ENCODE results near the gene EYA2.
"Not testable (repeated sequence)": the region's sequence is repeated elsewhere in the genome, so short reads cannot be mapped to it uniquely, and the experiment has no call there.

Gene EYA2

GRCh38 chr20:46897328-46897880 is 2.8 kb downstream of the EYA2 start:
- DNase-seq (ENCODE audit: low spot score), result no peak

DNA sequence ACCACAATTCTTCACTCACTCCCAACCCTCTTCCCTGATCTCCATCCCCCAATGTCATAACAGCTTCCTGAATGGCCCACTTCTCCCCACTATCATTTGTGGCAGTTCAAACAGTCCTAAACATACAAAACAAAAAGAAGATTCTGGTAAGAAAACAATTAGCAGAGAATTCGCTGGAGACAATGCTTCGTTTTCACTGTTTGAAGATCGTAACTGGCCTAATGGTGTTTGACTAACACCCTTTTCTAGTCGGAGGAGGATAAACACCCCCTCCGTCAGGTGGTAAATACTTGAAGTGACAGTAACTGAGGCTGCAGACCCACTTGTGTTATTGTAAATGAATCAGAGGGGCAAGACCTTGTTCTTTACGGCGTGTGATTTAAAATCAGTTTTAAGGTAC is 3.8 kb downstream of the EYA2 start:
- DNase-seq (ENCODE audit: low spot score), result no peak

GRCh38 chr20:46899621-46900020 is 5.0 kb downstream of the EYA2 start:
- DNase-seq (ENCODE audit: low spot score), result no peak

DNA sequence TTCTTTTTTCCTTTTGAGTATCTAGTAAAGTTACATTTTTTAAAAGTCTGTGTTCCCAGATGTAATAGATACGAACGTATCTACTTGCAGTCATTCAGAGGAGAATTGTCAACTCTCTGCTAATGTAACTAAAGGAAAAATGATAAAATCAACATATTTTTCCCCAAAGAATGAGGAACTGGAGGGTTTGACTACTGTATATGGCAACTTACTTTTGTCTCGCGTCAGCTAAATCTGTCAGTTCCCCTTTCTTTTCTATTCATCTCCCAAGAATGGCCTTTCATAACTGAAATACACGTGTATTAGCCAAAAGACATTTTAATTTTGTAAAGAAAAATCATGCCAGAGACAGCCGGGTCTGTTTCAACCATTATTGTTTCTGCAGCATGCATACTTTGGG is 5.4 kb downstream of the EYA2 start:
- DNase-seq (ENCODE audit: low spot score), result no peak

DNA sequence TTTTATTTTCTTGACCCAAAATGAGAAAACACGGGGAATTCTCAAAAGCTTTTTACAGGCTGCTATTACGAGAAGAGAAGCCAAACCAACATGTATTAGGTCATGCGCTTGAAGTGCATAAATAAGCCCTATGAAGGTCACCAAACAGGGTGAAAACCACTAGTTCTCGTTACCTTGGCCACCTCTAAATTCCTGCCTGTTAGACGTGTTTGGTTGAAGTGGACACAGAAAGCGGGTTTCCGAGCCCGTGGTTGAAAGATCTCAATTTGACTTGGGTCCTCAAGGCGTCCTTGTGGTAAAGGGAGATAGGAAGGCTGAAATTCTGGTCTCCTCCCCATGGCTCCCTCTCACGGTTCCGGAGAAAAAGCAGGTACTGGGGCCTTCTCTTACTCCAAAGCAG is 6.2 kb downstream of the EYA2 start:
- DNase-seq (ENCODE audit: low spot score), result no peak

- no peak for DNase-seq (ENCODE audit: low spot score)
Observed at GRCh38 chr20:46901638-46902037, 7.0 kb downstream of the EYA2 start.

DNA sequence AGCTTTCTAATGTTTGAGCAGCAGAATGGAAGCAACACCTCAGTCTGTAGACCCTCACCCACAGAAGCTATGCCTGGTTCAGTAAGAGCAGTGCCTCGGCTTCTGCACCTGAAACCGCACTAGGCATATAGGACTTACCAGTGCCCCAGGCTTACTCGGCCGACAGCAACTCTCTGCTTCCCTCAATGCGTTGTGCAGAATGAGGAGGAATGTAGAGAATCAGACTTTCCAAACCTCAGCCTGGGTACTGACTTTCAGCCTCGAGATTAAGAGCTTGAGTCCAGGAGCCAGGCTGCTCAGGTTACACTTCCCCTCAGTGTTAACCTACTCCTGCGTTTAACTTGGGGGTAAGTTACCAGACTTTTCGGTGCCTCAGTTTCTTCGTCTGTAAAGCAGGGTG is 8.6 kb downstream of the EYA2 start:
- no peak for DNase-seq (ENCODE audit: low spot score)

- DNase-seq (ENCODE audit: low spot score), result no peak
Observed at GRCh38 chr20:46903937-46904336, 9.3 kb downstream of the EYA2 start.

- no peak for DNase-seq (ENCODE audit: low spot score)
Observed at GRCh38 chr20:46905364-46906125, 10.9 kb downstream of the EYA2 start.

DNA sequence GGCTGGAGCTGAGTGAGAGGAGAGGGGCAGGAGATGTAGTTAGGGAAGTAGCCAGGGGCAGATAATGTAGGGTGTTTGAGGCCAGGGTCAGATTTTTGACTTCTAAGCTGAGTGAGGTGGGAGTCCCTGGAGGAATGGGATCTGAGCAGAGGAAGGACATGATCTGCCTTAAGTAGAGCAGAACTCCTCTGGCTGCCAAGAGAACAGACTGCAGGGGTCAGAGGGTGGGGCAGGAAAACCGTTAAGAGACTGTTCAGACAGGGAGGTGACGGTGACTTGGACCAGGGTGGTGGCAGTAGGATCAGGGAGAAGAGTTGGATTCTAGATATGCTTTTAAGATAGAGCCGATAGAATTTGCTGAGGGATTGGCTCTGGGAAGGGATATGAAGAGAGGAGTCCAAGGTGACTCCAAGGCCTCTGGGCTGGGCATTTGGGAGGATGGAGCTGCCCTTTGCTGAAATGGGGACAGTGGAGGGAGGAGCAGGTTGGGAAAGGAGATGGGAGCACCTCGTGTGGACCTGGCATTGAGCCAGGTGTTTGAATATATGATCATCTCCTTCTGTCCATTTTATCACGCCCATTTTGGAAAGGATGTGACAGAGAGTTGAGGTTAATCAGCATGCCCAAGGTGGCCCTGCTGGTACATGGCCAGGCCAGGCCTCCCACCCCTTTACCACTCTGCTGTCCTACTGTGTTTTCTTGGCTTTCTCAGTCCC is 18.8 kb downstream of the EYA2 start:
- DNase-seq (ENCODE audit: low spot score), result no peak

DNA sequence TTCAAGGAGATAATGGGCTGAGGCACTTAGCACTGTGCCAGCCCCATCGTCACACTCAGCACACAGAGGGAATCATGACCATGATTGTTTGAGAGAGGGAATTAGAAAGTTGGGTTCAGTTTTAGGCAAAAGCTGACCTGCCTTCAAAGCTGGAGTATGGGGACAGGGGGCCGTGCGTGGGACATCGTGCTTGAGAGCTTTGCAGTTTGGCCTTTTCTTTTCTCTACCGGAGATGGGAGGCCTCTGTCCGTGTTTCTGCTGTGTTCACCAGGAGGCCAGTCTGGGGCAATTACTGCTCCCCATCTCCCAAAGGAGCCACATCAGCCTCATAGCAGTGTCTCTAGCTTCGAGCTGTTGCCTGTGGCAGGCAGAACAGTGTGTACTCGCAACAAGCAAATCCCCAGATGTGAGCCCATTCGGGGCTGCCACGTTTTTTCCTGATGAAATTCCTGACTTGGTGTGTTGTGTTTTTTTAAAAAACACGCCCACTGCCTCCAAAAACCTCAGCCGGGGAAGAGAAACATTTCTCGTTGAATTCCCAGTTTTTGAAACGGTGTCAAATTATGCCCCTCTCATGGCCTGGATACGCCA is 20.2 kb downstream of the EYA2 start:
- DNase-seq (ENCODE audit: low spot score), result no peak

GRCh38 chr20:46915575-46916257 is 21.1 kb downstream of the EYA2 start:
- DNase-seq (ENCODE audit: low spot score), result no peak

DNA sequence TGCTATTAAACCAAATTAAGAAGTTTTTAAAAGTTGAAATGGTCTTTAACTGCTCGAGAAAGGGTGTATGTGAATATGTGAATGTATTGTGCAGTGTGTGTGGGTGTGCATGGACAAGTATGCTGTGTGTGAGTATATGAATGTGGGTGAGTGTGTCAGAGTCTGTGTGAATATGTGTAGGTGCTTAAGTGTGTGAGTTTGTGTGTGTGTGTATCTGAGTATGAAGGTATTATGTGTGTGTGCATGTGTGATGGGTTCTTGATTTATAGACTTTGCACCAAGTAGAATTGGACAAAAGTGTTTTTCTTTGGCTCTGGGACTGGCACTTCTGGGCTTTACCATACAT is 21.6 kb downstream of the EYA2 start:
- no peak for DNase-seq (ENCODE audit: low spot score)

GRCh38 chr20:46917155-46917554 is 22.5 kb downstream of the EYA2 start:
- no peak for DNase-seq (ENCODE audit: low spot score)

DNA sequence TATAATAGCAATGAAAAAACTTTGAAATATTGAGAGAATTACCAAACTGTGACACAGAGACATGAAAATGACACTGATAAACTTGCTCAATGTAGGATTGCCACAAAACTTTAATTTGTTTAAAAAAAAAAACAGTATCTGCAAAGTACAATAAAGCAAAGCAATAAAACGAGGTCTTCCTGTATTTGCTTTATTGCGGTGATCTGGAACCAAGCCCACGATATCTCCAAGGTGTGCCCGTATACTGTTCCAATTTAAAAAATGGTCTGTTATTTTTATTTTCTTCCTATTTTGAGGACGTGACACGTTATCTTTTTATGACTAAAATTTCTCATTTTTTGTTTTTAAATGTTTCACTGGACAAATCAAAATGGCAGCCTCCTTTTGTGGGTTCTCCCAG is 25.5 kb downstream of the EYA2 start:
- no peak for DNase-seq (ENCODE audit: low spot score)

DNA sequence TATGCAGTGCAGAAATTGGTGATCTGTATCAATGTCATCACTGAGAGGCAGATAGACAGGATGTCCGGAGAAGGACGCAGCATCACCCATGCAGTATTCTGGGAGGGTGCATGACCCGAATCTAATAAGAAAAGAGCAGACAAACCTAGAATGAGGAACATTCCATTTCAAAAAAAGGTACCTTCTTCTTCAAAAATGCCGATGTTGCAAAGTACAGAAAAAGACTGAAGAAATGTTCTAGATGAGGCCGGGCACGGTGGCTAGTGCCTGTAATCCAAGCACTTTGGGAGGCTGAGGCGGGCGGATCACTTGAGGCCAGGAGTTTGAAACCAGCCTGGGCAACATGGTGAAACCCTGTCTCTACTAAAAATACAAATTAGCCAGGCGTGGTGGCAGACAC is 28.2 kb downstream of the EYA2 start:
- DNase-seq (ENCODE audit: low spot score), result not testable (repeated sequence)

- no peak for DNase-seq (ENCODE audit: low spot score)
Observed at GRCh38 chr20:46923550-46923949, 28.9 kb downstream of the EYA2 start.

DNA sequence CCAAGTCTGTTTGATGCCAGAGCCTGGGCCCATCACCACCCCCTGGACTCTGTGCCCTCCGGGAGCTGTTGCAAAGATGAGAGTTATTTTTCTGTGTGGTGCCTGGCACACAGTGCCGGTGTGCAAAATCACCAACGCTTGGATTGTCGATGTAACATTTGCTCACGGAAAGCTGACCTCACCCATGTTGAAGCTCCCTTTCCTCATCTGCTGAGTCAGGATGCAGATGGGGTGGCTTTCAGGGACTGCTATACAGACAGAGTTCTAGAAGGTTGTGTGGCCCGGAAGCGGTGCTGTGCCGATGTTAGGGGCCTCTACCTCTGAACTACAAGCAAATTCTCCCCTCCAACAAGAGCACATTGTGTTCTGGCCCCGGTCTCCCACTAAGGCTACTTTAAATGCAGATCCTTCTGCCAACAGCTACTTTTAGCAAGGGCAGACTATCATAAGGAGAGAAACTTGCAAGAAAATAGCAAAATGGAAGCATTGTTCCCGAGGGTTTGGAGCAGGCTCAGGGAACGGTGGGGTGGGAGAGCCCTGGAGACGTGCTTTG is 34.0 kb downstream of the EYA2 start:
- peak; percentile 15 for DNase-seq (ENCODE audit: low spot score)

DNA sequence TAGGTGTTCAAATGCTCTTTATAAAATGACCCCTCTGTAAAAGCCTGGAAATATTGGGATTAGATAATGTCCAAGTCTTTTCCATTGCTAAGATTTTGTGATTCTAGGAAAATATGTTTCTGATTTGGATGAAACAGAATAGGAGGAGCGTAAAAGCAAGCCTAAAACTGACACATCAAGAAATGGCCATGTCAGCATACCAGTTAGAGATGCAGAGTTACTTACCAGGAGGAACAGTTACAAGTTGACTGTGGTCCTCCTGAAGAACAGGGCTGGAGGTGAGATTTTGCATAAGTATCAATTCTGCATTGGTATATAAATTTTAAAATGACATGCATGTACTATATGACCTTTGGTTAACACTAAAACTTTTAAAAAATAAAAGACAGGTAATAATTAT is 35.3 kb downstream of the EYA2 start:
- DNase-seq (ENCODE audit: low spot score), result no peak

- no peak for DNase-seq (ENCODE audit: low spot score)
Observed at GRCh38 chr20:46930640-46931339, 36.1 kb downstream of the EYA2 start.

GRCh38 chr20:46931699-46932098 is 37.1 kb downstream of the EYA2 start:
- DNase-seq (ENCODE audit: low spot score), result no peak

GRCh38 chr20:46932439-46932838 is 37.8 kb downstream of the EYA2 start:
- DNase-seq (ENCODE audit: low spot score), result not testable (repeated sequence)
